GM23338 (cell line): ENCODE data around the gene ATCAY. TPM values are rescaled to one million over a fixed set of nuclear protein-coding genes. Genes with fewer than 3 reads are reported as not detected.

Experiments used
- ATAC-seq: fragments of 200-7000 bp; cut with Tn5 transposase; 3 replicates; pipeline ENCODE4 v1.9.1; 2020
- DNase-seq: peaks from one replicate; pipeline ENCODE4 v3.0.0-alpha.2; 2015; ENCODE audit warnings: low spot score
- H2AFZ ChIP-seq: fragments of 200-600 bp; sonication (generic); 2 replicates; pipeline ENCODE4 v1.8.0; 2016; ENCODE audit warnings: antibody characterized with exemption, mild to moderate bottlenecking, moderate library complexity
- H3F3A ChIP-seq: fragments of 200-600 bp; sonication (generic); replicated peaks from 2 replicates; pipeline ENCODE4 v1.8.0; 2017; ENCODE audit warnings: antibody characterized with exemption, mixed run types, low read depth
- H3K27ac ChIP-seq: fragments of 200-600 bp; sonication (generic); 2 replicates; pipeline ENCODE4 v1.6.1; 2016; ENCODE audit warnings: low read depth
- H3K27me3 ChIP-seq: fragments of 200-600 bp; sonication (generic); 2 replicates; pipeline ENCODE4 v1.8.0; 2016; ENCODE audit warnings: mild to moderate bottlenecking, mixed run types, moderate library complexity; ENCODE audit not compliant: insufficient read depth
- H3K36me3 ChIP-seq: fragments of 200-600 bp; sonication (generic); 2 replicates; pipeline ENCODE4 v1.8.0; 2016; ENCODE audit warnings: mild to moderate bottlenecking; ENCODE audit not compliant: insufficient read depth
- H3K4me1 ChIP-seq: fragments of 200-600 bp; sonication (generic); 2 replicates; pipeline ENCODE4 v1.8.0; 2016; ENCODE audit warnings: mild to moderate bottlenecking, moderate library complexity; ENCODE audit not compliant: insufficient read depth
- H3K4me2 ChIP-seq: fragments of 200-600 bp; sonication (generic); 2 replicates; pipeline ENCODE4 v1.7.1; 2017; ENCODE audit warnings: mixed run types
- H3K4me3 ChIP-seq: fragments of 200-600 bp; sonication (generic); 2 replicates; pipeline ENCODE4 v1.6.1; 2016; ENCODE audit warnings: mixed run types
- H3K79me2 ChIP-seq: fragments of 200-600 bp; sonication (generic); replicated peaks from 2 replicates; pipeline ENCODE4 v1.8.0; 2017; ENCODE audit warnings: mild to moderate bottlenecking; ENCODE audit not compliant: insufficient read depth
- H3K9me2 ChIP-seq: fragments of 200-600 bp; sonication (generic); 2 replicates; pipeline ENCODE4 v1.8.0; 2017; ENCODE audit not compliant: insufficient read depth
- H4K20me1 ChIP-seq: fragments of 200-600 bp; sonication (generic); replicated peaks from 2 replicates; pipeline ENCODE4 v1.8.0; 2017; ENCODE audit warnings: mild to moderate bottlenecking; ENCODE audit not compliant: insufficient read depth
- H3K27ac Mint-ChIP-seq: 2 replicates; pipeline ENCODE4 v1.8.0; 2020; ENCODE audit warnings: inconsistent platforms, mild to moderate bottlenecking, moderate library complexity, mixed read lengths
- H3K27me3 Mint-ChIP-seq: 3 replicates; pipeline ENCODE4 v1.8.0; 2022; ENCODE audit warnings: low read depth, mild to moderate bottlenecking, moderate library complexity, mixed read lengths, inconsistent platforms; ENCODE audit not compliant: insufficient read depth, poor library complexity
- H3K36me3 Mint-ChIP-seq: 3 replicates; pipeline ENCODE4 v1.8.0; 2021; ENCODE audit warnings: low read depth, mild to moderate bottlenecking, inconsistent platforms, moderate library complexity, mixed read lengths
- H3K4me1 Mint-ChIP-seq: 3 replicates; pipeline ENCODE4 v1.8.0; 2020; ENCODE audit warnings: mild to moderate bottlenecking, inconsistent platforms, mixed read lengths
- H3K4me3 Mint-ChIP-seq: 3 replicates; pipeline ENCODE4 v1.8.0; 2021; ENCODE audit warnings: moderate library complexity, mild to moderate bottlenecking, inconsistent platforms, mixed read lengths
- H3K9me3 Mint-ChIP-seq: 3 replicates; pipeline ENCODE4 v1.8.0; 2020; ENCODE audit warnings: moderate library complexity, mild to moderate bottlenecking, inconsistent platforms, mixed read lengths
- CREB1 ChIP-seq: fragments of 250-450 bp; sonication (Bioruptor Pico); IDR thresholded peaks from 2 replicates; pipeline ENCODE4 v1.5.0; 2020; ENCODE audit warnings: low read depth, mild to moderate bottlenecking, moderate library complexity
- EZH2 ChIP-seq: fragments of 200-600 bp; sonication (generic); IDR thresholded peaks from one replicate; pipeline ENCODE4 v1.8.0; 2017; ENCODE audit warnings: antibody characterized with exemption, mild to moderate bottlenecking, low read depth; ENCODE audit not compliant: unreplicated experiment
- EZH2phosphoT487 ChIP-seq: fragments of 200-600 bp; sonication (generic); IDR thresholded peaks from one replicate; pipeline ENCODE4 v1.8.1; 2018; ENCODE audit warnings: antibody characterized with exemption; ENCODE audit not compliant: unreplicated experiment
- JUNB ChIP-seq: IDR thresholded peaks from one replicate; pipeline ENCODE4 v1.6.1; 2016; ENCODE audit warnings: antibody characterized with exemption; ENCODE audit not compliant: unreplicated experiment
- NANOG ChIP-seq: IDR thresholded peaks from 2 replicates; pipeline ENCODE4 v1.6.1; 2016; ENCODE audit warnings: antibody characterized with exemption, borderline replicate concordance
- POLR2AphosphoS5 ChIP-seq: IDR thresholded peaks from 2 replicates; pipeline ENCODE4 v1.6.1; 2016; ENCODE audit warnings: antibody characterized with exemption, low read depth
- STAT1 ChIP-seq: IDR thresholded peaks from one replicate; pipeline ENCODE4 v1.6.1; 2016; ENCODE audit warnings: antibody characterized with exemption; ENCODE audit not compliant: unreplicated experiment
- ZNF114 ChIP-seq: fragments of 250-450 bp; sonication (Bioruptor Pico); IDR thresholded peaks from 2 replicates; pipeline ENCODE4 v1.5.0; 2020; ENCODE audit warnings: mild to moderate bottlenecking, moderate library complexity
- ZNF331 ChIP-seq: fragments of 250-450 bp; sonication (Bioruptor Pico); IDR thresholded peaks from 2 replicates; pipeline ENCODE4 v1.5.0; 2020; ENCODE audit warnings: low read depth, mild to moderate bottlenecking, moderate library complexity
- polyA plus RNA-seq: library from polyadenylated mRNA; unstranded; fragments of >200 nt; fragmentation: Nextera tagmentation; extraction: Ambion mirVana; gene quantifications from 2 replicates; pipeline ENCODE4 v1.2.1, GENCODE V29; 2016
- total RNA-seq: library from RNA; depleted of rRNA; stranded (reverse); fragments of >200 nt; shearing (Covaris generic); gene quantifications from 2 replicates; pipeline ENCODE4 v1.2.3, GENCODE V29; 2014
- TF ChIP-seq, protein P1 (sequence below): IDR thresholded peaks from one replicate; pipeline ENCODE4 v1.6.1; 2018; ENCODE audit warnings: antibody characterized with exemption; ENCODE audit not compliant: unreplicated experiment
- TF ChIP-seq, protein P2 (sequence below): IDR thresholded peaks from 2 replicates; pipeline ENCODE4 v1.6.1; 2016; ENCODE audit warnings: antibody characterized with exemption
- TF ChIP-seq, protein P3 (sequence below), 2 experiments: fragments of 200-600 bp in 1 of 2; sonication (generic) in 1 of 2; conservative IDR thresholded peaks; 2 replicates each; pipeline versions ENCODE4 v1.5.1 to v1.6.1; 2016 to 2017; ENCODE audit warnings: antibody characterized with exemption in 2 of 2, low read depth in 2 of 2, mild to moderate bottlenecking in 2 of 2, moderate library complexity in 1 of 2
- TF ChIP-seq, protein P4 (sequence below): fragments of 250-450 bp; sonication (Bioruptor Pico); IDR thresholded peaks from 2 replicates; pipeline ENCODE4 v1.5.0; 2020; ENCODE audit warnings: mild to moderate bottlenecking, moderate library complexity

The ATCAY gene
- total and polyA plus RNA-seq, 2 experiments from 2014 or later: 16.9 to 45.7 TPM

DNA sequence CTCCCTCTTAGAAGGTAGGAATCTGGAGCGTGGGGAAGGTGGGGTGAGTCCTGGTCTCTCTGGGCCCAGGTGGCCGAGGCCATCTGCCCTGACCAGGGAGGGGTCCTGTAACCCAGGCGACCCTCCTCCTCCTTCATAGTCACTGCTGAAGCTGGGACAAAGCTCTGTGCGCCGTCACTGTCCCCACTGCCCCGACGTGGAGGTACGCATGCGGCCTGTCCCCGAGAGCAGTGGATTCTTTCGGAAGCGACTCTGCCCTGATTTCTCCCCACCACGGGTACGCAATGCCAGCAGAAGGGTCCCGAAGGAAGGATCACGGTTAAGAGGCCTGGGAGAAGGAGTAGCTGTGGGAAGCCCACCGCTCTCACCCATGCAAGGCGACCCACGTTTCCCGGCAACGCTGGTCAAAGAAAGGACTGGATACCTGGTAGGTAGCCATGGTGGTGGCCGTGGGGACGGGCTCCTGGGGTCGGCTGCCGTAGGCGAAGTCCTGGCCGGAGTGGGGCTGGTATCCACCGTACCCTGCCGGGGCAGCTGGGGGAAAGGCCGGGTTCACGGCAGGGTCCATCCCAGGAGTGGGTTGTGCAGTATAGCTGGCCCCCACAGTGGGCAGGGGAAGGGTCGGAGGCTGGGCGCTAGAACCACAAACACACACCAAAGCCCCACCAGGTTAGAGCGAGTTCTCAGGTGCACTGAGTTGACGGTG, 46.0 kb upstream of the ATCAY start:
- Mint-ChIP-seq H3K27ac (no peak overlapping the region), H3K27me3 (peaks cover 2% of the 10 kb centered on the region), H3K9me3 (peaks cover 17% of the 10 kb centered on the region), H3K36me3 (no peaks in the 10 kb centered on the region), H3K4me3 (no peak overlapping the region), H3K4me1 (no peaks in the 10 kb centered on the region)
- ATAC-seq (no peak), DNase-seq (no peak)
- Histone ChIP-seq H4K20me1 (no peaks in the 10 kb centered on the region), H3K36me3 (no peaks in the 10 kb centered on the region), H3F3A (0 out of 2 replicates have a peak, but pooled peaks cover 3% of the 10 kb centered on the region), H3K4me3 (no peak overlapping the region), H2AFZ (no peak overlapping the region), H3K27me3 (no peaks in the 10 kb centered on the region), H3K79me2 (no peaks in the 10 kb centered on the region), H3K9me2 (no peaks in the 10 kb centered on the region), H3K27ac (no peak overlapping the region), H3K4me2 (no peak overlapping the region), H3K4me1 (no peaks in the 10 kb centered on the region)
- TF ChIP-seq EZH2phosphoT487: no peak
- TF ChIP-seq EZH2: no peak
- no peak for TF ChIP-seq ZNF331 (CRISPR knock-in tag)
- TF ChIP-seq STAT1: no peak
- TF ChIP-seq, protein P1, sequence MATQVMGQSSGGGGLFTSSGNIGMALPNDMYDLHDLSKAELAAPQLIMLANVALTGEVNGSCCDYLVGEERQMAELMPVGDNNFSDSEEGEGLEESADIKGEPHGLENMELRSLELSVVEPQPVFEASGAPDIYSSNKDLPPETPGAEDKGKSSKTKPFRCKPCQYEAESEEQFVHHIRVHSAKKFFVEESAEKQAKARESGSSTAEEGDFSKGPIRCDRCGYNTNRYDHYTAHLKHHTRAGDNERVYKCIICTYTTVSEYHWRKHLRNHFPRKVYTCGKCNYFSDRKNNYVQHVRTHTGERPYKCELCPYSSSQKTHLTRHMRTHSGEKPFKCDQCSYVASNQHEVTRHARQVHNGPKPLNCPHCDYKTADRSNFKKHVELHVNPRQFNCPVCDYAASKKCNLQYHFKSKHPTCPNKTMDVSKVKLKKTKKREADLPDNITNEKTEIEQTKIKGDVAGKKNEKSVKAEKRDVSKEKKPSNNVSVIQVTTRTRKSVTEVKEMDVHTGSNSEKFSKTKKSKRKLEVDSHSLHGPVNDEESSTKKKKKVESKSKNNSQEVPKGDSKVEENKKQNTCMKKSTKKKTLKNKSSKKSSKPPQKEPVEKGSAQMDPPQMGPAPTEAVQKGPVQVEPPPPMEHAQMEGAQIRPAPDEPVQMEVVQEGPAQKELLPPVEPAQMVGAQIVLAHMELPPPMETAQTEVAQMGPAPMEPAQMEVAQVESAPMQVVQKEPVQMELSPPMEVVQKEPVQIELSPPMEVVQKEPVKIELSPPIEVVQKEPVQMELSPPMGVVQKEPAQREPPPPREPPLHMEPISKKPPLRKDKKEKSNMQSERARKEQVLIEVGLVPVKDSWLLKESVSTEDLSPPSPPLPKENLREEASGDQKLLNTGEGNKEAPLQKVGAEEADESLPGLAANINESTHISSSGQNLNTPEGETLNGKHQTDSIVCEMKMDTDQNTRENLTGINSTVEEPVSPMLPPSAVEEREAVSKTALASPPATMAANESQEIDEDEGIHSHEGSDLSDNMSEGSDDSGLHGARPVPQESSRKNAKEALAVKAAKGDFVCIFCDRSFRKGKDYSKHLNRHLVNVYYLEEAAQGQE: no peak
- TF ChIP-seq, protein P2, sequence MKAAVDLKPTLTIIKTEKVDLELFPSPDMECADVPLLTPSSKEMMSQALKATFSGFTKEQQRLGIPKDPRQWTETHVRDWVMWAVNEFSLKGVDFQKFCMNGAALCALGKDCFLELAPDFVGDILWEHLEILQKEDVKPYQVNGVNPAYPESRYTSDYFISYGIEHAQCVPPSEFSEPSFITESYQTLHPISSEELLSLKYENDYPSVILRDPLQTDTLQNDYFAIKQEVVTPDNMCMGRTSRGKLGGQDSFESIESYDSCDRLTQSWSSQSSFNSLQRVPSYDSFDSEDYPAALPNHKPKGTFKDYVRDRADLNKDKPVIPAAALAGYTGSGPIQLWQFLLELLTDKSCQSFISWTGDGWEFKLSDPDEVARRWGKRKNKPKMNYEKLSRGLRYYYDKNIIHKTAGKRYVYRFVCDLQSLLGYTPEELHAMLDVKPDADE: no peak
- TF ChIP-seq, protein P3, sequence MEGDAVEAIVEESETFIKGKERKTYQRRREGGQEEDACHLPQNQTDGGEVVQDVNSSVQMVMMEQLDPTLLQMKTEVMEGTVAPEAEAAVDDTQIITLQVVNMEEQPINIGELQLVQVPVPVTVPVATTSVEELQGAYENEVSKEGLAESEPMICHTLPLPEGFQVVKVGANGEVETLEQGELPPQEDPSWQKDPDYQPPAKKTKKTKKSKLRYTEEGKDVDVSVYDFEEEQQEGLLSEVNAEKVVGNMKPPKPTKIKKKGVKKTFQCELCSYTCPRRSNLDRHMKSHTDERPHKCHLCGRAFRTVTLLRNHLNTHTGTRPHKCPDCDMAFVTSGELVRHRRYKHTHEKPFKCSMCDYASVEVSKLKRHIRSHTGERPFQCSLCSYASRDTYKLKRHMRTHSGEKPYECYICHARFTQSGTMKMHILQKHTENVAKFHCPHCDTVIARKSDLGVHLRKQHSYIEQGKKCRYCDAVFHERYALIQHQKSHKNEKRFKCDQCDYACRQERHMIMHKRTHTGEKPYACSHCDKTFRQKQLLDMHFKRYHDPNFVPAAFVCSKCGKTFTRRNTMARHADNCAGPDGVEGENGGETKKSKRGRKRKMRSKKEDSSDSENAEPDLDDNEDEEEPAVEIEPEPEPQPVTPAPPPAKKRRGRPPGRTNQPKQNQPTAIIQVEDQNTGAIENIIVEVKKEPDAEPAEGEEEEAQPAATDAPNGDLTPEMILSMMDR (conservative IDR thresholded peaks at IDR 0.05; ENCODE audit: low read depth in 2 of 2): no peak
- TF ChIP-seq NANOG: no peak
- no peak for TF ChIP-seq POLR2AphosphoS5
- TF ChIP-seq ZNF114 (CRISPR knock-in tag): no peak
- TF ChIP-seq CREB1 (CRISPR knock-in tag): no peak
- TF ChIP-seq, protein P4, sequence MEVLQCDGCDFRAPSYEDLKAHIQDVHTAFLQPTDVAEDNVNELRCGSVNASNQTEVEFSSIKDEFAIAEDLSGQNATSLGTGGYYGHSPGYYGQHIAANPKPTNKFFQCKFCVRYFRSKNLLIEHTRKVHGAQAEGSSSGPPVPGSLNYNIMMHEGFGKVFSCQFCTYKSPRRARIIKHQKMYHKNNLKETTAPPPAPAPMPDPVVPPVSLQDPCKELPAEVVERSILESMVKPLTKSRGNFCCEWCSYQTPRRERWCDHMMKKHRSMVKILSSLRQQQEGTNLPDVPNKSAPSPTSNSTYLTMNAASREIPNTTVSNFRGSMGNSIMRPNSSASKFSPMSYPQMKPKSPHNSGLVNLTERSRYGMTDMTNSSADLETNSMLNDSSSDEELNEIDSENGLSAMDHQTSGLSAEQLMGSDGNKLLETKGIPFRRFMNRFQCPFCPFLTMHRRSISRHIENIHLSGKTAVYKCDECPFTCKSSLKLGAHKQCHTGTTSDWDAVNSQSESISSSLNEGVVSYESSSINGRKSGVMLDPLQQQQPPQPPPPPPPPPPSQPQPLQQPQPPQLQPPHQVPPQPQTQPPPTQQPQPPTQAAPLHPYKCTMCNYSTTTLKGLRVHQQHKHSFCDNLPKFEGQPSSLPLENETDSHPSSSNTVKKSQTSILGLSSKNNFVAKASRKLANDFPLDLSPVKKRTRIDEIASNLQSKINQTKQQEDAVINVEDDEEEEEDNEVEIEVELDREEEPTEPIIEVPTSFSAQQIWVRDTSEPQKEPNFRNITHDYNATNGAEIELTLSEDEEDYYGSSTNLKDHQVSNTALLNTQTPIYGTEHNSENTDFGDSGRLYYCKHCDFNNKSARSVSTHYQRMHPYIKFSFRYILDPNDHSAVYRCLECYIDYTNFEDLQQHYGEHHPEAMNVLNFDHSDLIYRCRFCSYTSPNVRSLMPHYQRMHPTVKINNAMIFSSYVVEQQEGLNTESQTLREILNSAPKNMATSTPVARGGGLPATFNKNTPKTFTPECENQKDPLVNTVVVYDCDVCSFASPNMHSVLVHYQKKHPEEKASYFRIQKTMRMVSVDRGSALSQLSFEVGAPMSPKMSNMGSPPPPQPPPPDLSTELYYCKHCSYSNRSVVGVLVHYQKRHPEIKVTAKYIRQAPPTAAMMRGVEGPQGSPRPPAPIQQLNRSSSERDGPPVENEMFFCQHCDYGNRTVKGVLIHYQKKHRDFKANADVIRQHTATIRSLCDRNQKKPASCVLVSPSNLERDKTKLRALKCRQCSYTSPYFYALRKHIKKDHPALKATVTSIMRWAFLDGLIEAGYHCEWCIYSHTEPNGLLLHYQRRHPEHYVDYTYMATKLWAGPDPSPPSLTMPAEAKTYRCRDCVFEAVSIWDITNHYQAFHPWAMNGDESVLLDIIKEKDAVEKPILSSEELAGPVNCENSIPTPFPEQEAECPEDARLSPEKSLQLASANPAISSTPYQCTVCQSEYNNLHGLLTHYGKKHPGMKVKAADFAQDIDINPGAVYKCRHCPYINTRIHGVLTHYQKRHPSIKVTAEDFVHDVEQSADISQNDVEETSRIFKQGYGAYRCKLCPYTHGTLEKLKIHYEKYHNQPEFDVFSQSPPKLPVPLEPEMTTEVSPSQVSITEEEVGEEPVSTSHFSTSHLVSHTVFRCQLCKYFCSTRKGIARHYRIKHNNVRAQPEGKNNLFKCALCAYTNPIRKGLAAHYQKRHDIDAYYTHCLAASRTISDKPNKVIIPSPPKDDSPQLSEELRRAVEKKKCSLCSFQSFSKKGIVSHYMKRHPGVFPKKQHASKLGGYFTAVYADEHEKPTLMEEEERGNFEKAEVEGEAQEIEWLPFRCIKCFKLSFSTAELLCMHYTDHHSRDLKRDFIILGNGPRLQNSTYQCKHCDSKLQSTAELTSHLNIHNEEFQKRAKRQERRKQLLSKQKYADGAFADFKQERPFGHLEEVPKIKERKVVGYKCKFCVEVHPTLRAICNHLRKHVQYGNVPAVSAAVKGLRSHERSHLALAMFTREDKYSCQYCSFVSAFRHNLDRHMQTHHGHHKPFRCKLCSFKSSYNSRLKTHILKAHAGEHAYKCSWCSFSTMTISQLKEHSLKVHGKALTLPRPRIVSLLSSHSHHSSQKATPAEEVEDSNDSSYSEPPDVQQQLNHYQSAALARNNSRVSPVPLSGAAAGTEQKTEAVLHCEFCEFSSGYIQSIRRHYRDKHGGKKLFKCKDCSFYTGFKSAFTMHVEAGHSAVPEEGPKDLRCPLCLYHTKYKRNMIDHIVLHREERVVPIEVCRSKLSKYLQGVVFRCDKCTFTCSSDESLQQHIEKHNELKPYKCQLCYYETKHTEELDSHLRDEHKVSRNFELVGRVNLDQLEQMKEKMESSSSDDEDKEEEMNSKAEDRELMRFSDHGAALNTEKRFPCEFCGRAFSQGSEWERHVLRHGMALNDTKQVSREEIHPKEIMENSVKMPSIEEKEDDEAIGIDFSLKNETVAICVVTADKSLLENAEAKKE: no peak
- TF ChIP-seq JUNB: no peak
